Activated T-helper 1 cell treated with anti-CD3 and anti-CD28 coated beads, Interleukin-12 subunit alpha, Interleukin-12 subunit beta, Interleukin-2, Interleukin-4 antibody, amounts not matched to agents 30 ng/mL and 10 ng/mL and 1 ng/mL, durations not matched to agents 14 hours and 24 hours and 36 hours (primary cell): ENCODE measurements around the gene ACOT7. TPM values are rescaled to one million over a fixed set of nuclear protein-coding genes. Genes with fewer than 3 reads are reported as not detected.
"Not testable (repeated sequence)": the region's sequence is repeated elsewhere in the genome, so short reads cannot be mapped to it uniquely, and the experiment has no call there.

Experiments used
- DNase-seq: peaks from one replicate; pipeline ENCODE4 v3.0.0; 2021; ENCODE audit warnings: low spot score
- H3K27ac Mint-ChIP-seq: one replicate; pipeline ENCODE4 v1.8.0; 2021; ENCODE audit warnings: mild to moderate bottlenecking, mixed read lengths
- H3K27me3 Mint-ChIP-seq: one replicate; pipeline ENCODE4 v1.8.0; 2022; ENCODE audit warnings: mild to moderate bottlenecking, moderate library complexity, mixed read lengths; ENCODE audit not compliant: insufficient read depth
- H3K36me3 Mint-ChIP-seq: one replicate; pipeline ENCODE4 v1.8.0; 2021; ENCODE audit warnings: low read depth, mixed read lengths
- H3K4me1 Mint-ChIP-seq: one replicate; pipeline ENCODE4 v1.8.0; 2021; ENCODE audit warnings: low read depth, mixed read lengths
- H3K4me3 Mint-ChIP-seq: one replicate; pipeline ENCODE4 v1.8.0; 2021; ENCODE audit warnings: mild to moderate bottlenecking, moderate library complexity, mixed read lengths
- H3K9me3 Mint-ChIP-seq: one replicate; pipeline ENCODE4 v1.8.0; 2021; ENCODE audit warnings: mixed read lengths
- intact Hi-C: fragments of 100-400 bp; cut with micrococcal nuclease; formaldehyde crosslinking; loops from one replicate; pipeline ENCODE4 v1.15.1; 2024
- total RNA-seq: library from RNA; stranded (reverse); gene quantifications from 2 replicates; pipeline ENCODE4 v1.2.3, GENCODE V29; 2022

Gene ACOT7
- total RNA-seq, 1 donor from 2014 or later: 126 TPM

DNA sequence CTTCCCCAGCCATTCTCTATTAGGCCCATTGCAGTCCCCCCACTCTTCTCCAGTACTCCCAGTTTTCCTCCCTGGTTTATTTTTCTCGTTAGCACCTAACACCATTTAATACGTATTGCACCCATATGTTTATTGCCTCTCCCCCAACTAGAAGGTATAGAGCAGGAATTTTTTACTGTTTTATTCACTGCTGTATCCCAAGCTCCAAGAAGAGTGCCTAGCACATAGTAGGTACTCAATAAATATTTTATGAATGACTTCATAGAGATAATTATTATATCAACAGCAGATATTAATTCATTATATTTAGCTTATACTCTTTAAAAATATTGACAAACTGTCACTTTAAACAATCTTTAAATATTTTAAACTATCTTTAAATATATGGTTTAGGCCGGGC lies 5.7 kb upstream of the ACOT7 start:
- no peak for DNase-seq
- Mint-ChIP-seq H3K36me3 (no peaks in the 10 kb centered on the region), H3K4me1 (peaks cover 16% of the 10 kb centered on the region), H3K27ac (no peak overlapping the region), H3K27me3 (peaks cover 11% of the 10 kb centered on the region), H3K4me3 (no peak overlapping the region), H3K9me3 (no peaks in the 10 kb centered on the region)
- intact Hi-C loops: loop anchor here (10.0 kb wide), 1 partner anchor 374 kb away; no protein-coding TSS in a partner anchor

DNA sequence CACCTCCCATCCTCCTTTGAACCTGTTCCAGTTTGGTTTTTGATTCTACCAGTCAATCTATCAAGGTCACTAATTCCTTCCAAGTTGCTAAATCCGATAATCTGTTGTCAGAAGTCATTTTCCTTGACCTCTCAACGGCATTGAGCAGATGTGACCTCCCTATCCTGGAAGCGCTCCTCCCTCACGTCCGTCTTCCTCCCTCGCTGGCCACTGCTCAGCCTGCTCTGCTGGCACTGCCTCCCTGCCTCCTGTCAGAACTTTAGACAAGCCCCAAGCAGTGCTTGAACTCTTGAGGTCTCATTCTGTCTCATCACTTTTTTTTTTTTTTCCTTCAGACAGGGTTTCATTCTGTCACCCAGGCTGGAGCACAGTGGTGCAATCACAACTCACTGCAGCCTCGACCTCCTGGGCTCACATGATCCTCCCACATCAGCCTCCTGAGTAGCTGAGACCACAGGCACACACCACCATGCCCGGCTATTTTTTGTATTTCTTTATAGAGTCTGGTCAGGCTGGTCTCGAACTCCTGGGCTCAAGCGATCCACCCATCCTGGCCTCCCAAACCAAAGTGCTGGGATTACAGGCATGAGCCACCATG lies 4.4 kb upstream of the ACOT7 start:
- no peak overlapping the region for H3K27ac Mint-ChIP-seq
- H3K27me3 Mint-ChIP-seq: peaks cover 7% of the 10 kb centered on the region
- intact Hi-C loops: loop anchor here (10.0 kb wide), 1 partner anchor 373 kb away; no protein-coding TSS in a partner anchor
- H3K4me1 Mint-ChIP-seq: peaks cover 23% of the 10 kb centered on the region
- no peak overlapping the region for H3K4me3 Mint-ChIP-seq
- no peaks in the 10 kb centered on the region for H3K36me3 Mint-ChIP-seq
- no peak for DNase-seq
- H3K9me3 Mint-ChIP-seq: no peaks in the 10 kb centered on the region

GRCh38 chr1:6396998-6397397 lies 3.4 kb upstream of the ACOT7 start:
- no peak overlapping the region for H3K4me3 Mint-ChIP-seq
- no peak for DNase-seq
- H3K27me3 Mint-ChIP-seq: peaks cover 6% of the 10 kb centered on the region
- no peak overlapping the region for H3K27ac Mint-ChIP-seq
- intact Hi-C loops: loop anchor here (10.0 kb wide), 1 partner anchor 372 kb away; no protein-coding TSS in a partner anchor
- no peaks in the 10 kb centered on the region for H3K9me3 Mint-ChIP-seq
- no peaks in the 10 kb centered on the region for H3K36me3 Mint-ChIP-seq
- H3K4me1 Mint-ChIP-seq: peaks cover 28% of the 10 kb centered on the region

DNA sequence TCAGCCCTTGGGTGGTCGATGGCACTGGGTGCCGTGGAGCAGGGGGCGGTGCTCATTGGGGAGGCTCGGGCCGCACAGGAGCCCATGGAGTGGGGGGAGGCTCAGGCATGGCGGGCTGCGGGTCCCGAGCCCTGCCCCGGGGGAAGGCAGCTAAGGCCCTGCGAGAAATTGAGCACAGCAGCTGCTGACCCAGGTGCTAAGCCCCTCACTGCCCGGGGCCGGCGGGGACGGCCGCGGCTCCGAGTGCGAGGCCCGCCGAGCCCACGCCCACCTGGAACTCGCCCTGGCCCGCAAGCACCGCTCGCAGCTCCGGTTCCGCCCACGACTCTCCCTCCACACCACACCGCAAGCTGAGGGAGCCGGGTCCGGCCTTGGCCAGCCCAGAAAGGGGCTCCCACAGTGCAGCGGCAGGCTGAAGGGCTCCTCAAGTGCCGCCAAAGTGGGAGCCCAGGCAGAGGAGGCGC lies 2.2 kb upstream of the ACOT7 start:
- peaks cover 35% of the 10 kb centered on the region for H3K4me1 Mint-ChIP-seq
- not testable (repeated sequence) for H3K9me3 Mint-ChIP-seq, H3K4me3 Mint-ChIP-seq, DNase-seq, H3K27me3 Mint-ChIP-seq, H3K36me3 Mint-ChIP-seq, H3K27ac Mint-ChIP-seq
- intact Hi-C loops: loop anchor here (10.0 kb wide), 1 partner anchor 371 kb away; no protein-coding TSS in a partner anchor

DNA sequence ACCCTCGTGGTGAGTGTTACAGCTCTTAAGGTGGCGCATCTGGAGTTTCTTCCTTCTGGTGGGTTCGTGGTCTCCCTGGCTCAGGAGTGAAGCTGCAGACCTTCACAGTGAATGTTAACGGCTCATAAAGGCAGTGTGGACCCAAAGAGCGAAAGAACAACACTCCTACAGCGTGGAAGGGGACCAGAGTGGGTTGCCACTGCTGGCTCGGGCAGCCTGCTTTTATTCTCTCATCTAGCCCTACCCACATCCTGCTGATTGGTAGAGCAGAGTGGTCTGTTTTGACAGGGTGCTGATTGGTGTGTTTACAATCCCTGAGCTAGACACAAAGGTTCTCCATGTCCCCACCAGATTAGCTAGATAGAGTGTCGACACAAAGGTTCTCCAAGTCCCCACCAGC lies 1.6 kb upstream of the ACOT7 start:
- H3K4me3 Mint-ChIP-seq: peak overlapping the region; percentile 63
- peaks cover 35% of the 10 kb centered on the region for H3K4me1 Mint-ChIP-seq
- H3K27me3 Mint-ChIP-seq, DNase-seq, H3K36me3 Mint-ChIP-seq, H3K9me3 Mint-ChIP-seq: not testable (repeated sequence)
- H3K27ac Mint-ChIP-seq: peak overlapping the region; percentile 79
- intact Hi-C loops: loop anchor here (10.0 kb wide), 1 partner anchor 370 kb away; no protein-coding TSS in a partner anchor

- Mint-ChIP-seq H3K27me3 (no peaks in the 10 kb centered on the region), H3K4me1 (peaks cover 35% of the 10 kb centered on the region), H3K4me3 (peak overlapping the region; percentile 89), H3K9me3 (no peaks in the 10 kb centered on the region), H3K36me3 (peaks cover 4% of the 10 kb centered on the region), H3K27ac (peak overlapping the region; percentile 86)
- intact Hi-C loops: loop anchor here (1.0 to 10.0 kb wide), 10 partner anchors 28 to 570 kb away; partner anchors contain the start of genes GPR153, KLHL21 and RPL22
- DNase-seq: no peak
These were observed 663 bp downstream of the ACOT7 start for GRCh38 chr1:6392809-6393399.

DNA sequence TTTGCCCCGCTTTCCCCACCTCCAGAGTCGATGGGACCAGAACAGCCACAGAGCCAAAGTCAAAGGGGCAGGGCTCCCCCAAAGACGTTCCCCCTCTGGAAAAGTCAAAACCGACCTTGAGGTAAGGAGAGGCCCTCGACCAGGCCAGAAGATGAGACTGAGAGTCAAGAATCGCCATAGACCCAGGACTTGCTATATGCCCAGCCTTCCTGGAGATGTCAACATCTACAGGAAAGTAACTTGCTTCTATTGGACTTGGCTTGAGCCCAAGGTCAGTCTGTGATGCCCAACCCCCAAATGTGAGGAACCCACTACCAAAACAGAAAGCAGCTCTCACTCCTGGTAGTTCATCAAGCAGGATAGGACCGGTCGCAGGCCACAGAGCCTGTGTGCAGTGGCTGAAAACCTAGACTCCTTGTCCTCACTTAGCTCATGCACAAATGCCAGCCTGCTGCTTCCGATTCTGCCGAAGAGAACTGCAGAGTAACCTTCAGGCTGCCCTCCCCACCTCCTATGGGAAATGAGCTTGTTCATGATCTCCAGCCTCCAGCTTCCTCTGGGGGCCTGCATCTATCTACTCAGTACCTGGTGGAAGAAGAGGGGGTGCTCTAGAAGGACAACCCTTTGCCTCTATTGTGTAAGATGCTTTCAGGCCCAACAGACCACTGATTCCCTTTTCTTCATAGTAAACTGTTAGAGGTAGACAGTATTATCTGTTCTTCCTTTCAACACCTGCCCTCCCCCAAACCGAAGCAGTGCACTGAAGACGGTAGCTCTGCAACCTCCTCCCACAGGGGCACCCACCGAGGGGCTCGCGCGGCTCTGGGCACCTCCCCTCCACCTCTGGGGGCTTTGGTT lies 1.4 kb downstream of the ACOT7 start:
- no peaks in the 10 kb centered on the region for H3K27me3 Mint-ChIP-seq
- peaks cover 33% of the 10 kb centered on the region for H3K4me1 Mint-ChIP-seq
- intact Hi-C loops: loop anchor here (1.0 to 10.0 kb wide), 4 partner anchors 27 to 571 kb away; partner anchors contain the start of gene KLHL21
- peak overlapping the region; percentile 89 for H3K4me3 Mint-ChIP-seq
- H3K27ac Mint-ChIP-seq: peak overlapping the region; percentile 68
- no peak for DNase-seq
- H3K9me3 Mint-ChIP-seq: no peaks in the 10 kb centered on the region
- peaks cover 6% of the 10 kb centered on the region for H3K36me3 Mint-ChIP-seq

DNA sequence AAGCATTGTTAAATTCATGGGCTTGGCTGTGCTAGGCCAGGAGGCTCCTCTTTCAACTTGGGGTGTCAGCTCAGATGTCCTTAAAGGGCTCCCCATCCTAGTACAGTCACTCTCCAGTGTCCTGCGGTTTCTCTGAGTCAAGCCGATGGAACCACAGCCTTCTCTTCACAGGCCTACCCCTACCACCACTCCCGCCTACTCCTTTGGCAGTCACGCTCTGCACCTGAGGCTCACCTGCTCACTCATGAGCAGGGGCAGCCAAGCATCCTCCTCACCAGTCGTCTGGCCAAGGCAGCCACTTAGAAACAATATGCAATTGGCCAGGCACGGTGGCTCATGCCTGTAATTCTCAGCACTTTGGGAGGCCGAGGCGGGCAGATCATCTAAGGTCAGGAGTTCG lies 3.6 kb downstream of the ACOT7 start:
- intact Hi-C loops: loop anchor here (5.0 to 10.0 kb wide), 2 partner anchors 212 to 365 kb away; partner anchors contain the start of gene KLHL21

GRCh38 chr1:6386371-6386949 lies 7.1 kb downstream of the ACOT7 start:
- Mint-ChIP-seq H3K27me3 (no peaks in the 10 kb centered on the region), H3K4me1 (peaks cover 1% of the 10 kb centered on the region), H3K36me3 (peaks cover 7% of the 10 kb centered on the region)

More for the DNA sequence above, 3.6 kb downstream of the ACOT7 start:
- peaks cover 24% of the 10 kb centered on the region for H3K4me1 Mint-ChIP-seq
- H3K4me3 Mint-ChIP-seq: no peak overlapping the region
- H3K27me3 Mint-ChIP-seq: no peaks in the 10 kb centered on the region
- no peaks in the 10 kb centered on the region for H3K9me3 Mint-ChIP-seq
- no peak for DNase-seq
- no peak overlapping the region for H3K27ac Mint-ChIP-seq
- H3K36me3 Mint-ChIP-seq: peaks cover 6% of the 10 kb centered on the region

GRCh38 chr1:6385488-6386191 lies 7.9 kb downstream of the ACOT7 start:
- DNase-seq: no peak
- intact Hi-C loops: no loop called here
- peaks cover 7% of the 10 kb centered on the region for H3K36me3 Mint-ChIP-seq
- no peaks in the 10 kb centered on the region for H3K27me3 Mint-ChIP-seq
- H3K4me3 Mint-ChIP-seq: no peak overlapping the region
- H3K27ac Mint-ChIP-seq: no peak overlapping the region
- no peaks in the 10 kb centered on the region for H3K4me1 Mint-ChIP-seq
- H3K9me3 Mint-ChIP-seq: no peaks in the 10 kb centered on the region

More at GRCh38 chr1:6386371-6386949, 7.1 kb downstream of the ACOT7 start:
- Mint-ChIP-seq H3K4me3 (no peak overlapping the region), H3K9me3 (no peaks in the 10 kb centered on the region), H3K27ac (no peak overlapping the region)
- intact Hi-C loops: no loop called here
- DNase-seq: no peak

DNA sequence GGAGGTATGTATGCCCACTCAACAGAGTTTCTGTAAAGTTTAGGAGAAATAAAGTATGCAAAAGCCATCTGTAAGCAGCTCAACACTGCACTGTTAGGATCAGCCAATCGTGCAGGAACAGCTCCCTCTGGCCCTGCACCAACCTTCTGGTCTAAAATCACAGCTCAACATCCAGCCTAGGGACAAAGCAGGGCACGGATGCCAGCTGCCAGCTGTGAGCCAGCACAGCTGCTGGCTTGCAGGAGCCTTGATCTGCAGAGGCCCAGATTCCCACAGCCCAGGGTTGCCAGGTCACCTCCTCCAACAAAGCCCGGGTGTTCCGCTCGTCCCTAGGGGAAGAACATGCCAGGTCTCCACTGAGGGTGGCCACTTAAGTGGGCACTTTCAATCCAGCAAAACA lies 8.6 kb downstream of the ACOT7 start:
- Mint-ChIP-seq H3K27ac (no peak overlapping the region), H3K4me3 (no peak overlapping the region), H3K9me3 (no peaks in the 10 kb centered on the region), H3K4me1 (no peaks in the 10 kb centered on the region), H3K27me3 (no peaks in the 10 kb centered on the region), H3K36me3 (peaks cover 5% of the 10 kb centered on the region)
- no peak for DNase-seq
- intact Hi-C loops: no loop called here

GRCh38 chr1:6384135-6384534 lies 9.4 kb downstream of the ACOT7 start:
- Mint-ChIP-seq H3K27ac (no peak overlapping the region), H3K4me3 (no peak overlapping the region), H3K4me1 (no peaks in the 10 kb centered on the region), H3K9me3 (no peaks in the 10 kb centered on the region), H3K36me3 (peaks cover 5% of the 10 kb centered on the region), H3K27me3 (no peaks in the 10 kb centered on the region)
- no peak for DNase-seq
- intact Hi-C loops: no loop called here
